Activated CD4-positive, alpha-beta T cell treated with anti-CD3 and anti-CD28 coated beads, Interleukin-2, amount 50 U/mL, for 48 hours (primary cell): ENCODE measurements around the gene LAMA2.

Experiments
- DNase-seq, 2 experiments: peaks; one replicate each; pipeline ENCODE4 v3.0.0-alpha.2; 2020

LAMA2 gene

GRCh38 chr6:129335792-129336191 is 452.9 kb downstream of the LAMA2 start:
- no peak for DNase-seq

GRCh38 chr6:129338683-129339082 is 455.7 kb downstream of the LAMA2 start:
- no peak for DNase-seq

GRCh38 chr6:129340983-129341382 is 458.0 kb downstream of the LAMA2 start:
- DNase-seq = no peak

- DNase-seq = no peak
Measured at GRCh38 chr6:129342243-129342642, 459.3 kb downstream of the LAMA2 start.

GRCh38 chr6:129342796-129343195 is 459.9 kb downstream of the LAMA2 start:
- DNase-seq = no peak

- DNase-seq = no peak
Measured at GRCh38 chr6:129344379-129344778, 461.4 kb downstream of the LAMA2 start.

- no peak for DNase-seq
Measured at GRCh38 chr6:129345890-129346289, 463.0 kb downstream of the LAMA2 start.

GRCh38 chr6:129346964-129347363 is 464.0 kb downstream of the LAMA2 start:
- no peak for DNase-seq

- DNase-seq = no peak
Measured at GRCh38 chr6:129350278-129350677, 467.3 kb downstream of the LAMA2 start.

- no peak for DNase-seq
Measured at GRCh38 chr6:129351807-129352206, 468.9 kb downstream of the LAMA2 start.

- DNase-seq = no peak
Measured at GRCh38 chr6:129353067-129353466, 470.1 kb downstream of the LAMA2 start.

GRCh38 chr6:129356129-129356528 is 473.2 kb downstream of the LAMA2 start:
- DNase-seq = no peak

- DNase-seq = no peak
Measured at GRCh38 chr6:129359811-129360681, 477.1 kb downstream of the LAMA2 start.

GRCh38 chr6:129360682-129360955 is 477.7 kb downstream of the LAMA2 start:
- DNase-seq = no peak

- DNase-seq = no peak
Measured at GRCh38 chr6:129364037-129364436, 481.1 kb downstream of the LAMA2 start.

GRCh38 chr6:129364767-129365166 is 481.8 kb downstream of the LAMA2 start:
- DNase-seq = no peak

- no peak for DNase-seq
Measured at GRCh38 chr6:129368076-129368475, 485.1 kb downstream of the LAMA2 start.

GRCh38 chr6:129368970-129369369 is 486.0 kb downstream of the LAMA2 start:
- DNase-seq = no peak

GRCh38 chr6:129369737-129370136 is 486.8 kb downstream of the LAMA2 start:
- DNase-seq = no peak

GRCh38 chr6:129370268-129370916 is 487.5 kb downstream of the LAMA2 start:
- peak; percentile 39 to 55 for DNase-seq

- no peak for DNase-seq
Measured at GRCh38 chr6:129381885-129382284, 498.9 kb downstream of the LAMA2 start.

- DNase-seq = no peak
Measured at GRCh38 chr6:129382916-129383315, 500.0 kb downstream of the LAMA2 start.

- no peak for DNase-seq
Measured at GRCh38 chr6:129385117-129385516, 502.2 kb downstream of the LAMA2 start.

GRCh38 chr6:129390900-129391299 is 508.0 kb downstream of the LAMA2 start:
- no peak for DNase-seq

GRCh38 chr6:129393654-129394053 is 510.7 kb downstream of the LAMA2 start:
- no peak for DNase-seq
